ENCODE results near the gene ANKRD18B.
"Not testable (repeated sequence)": the region's sequence is repeated elsewhere in the genome, so short reads cannot be mapped to it uniquely, and the experiment has no call there.

Gene ANKRD18B

DNA sequence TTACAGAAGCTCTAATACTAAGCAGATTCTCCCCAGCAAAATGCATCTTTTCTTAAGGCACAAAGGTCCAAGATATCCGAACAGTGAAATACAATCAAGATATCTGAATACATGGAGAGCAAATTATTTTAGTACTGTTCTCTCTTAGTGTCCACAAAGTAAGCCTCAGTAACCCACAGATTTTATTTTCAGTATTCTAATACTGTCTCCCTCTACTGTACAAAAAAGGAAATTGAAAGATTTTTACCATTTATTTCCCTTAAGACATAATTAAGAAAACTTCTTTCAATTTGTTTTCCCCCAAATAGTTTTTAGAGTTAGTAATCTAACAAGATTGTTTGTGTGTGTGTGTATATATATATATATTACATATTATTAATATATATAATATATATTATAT is 25.7 kb upstream of the ANKRD18B start:
- TF ChIP-seq, protein P1, sequence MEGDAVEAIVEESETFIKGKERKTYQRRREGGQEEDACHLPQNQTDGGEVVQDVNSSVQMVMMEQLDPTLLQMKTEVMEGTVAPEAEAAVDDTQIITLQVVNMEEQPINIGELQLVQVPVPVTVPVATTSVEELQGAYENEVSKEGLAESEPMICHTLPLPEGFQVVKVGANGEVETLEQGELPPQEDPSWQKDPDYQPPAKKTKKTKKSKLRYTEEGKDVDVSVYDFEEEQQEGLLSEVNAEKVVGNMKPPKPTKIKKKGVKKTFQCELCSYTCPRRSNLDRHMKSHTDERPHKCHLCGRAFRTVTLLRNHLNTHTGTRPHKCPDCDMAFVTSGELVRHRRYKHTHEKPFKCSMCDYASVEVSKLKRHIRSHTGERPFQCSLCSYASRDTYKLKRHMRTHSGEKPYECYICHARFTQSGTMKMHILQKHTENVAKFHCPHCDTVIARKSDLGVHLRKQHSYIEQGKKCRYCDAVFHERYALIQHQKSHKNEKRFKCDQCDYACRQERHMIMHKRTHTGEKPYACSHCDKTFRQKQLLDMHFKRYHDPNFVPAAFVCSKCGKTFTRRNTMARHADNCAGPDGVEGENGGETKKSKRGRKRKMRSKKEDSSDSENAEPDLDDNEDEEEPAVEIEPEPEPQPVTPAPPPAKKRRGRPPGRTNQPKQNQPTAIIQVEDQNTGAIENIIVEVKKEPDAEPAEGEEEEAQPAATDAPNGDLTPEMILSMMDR (conservative IDR thresholded peaks at IDR 0.05), result peak; percentile 43
- H3K27ac ChIP-seq, result no peak overlapping the region

DNA sequence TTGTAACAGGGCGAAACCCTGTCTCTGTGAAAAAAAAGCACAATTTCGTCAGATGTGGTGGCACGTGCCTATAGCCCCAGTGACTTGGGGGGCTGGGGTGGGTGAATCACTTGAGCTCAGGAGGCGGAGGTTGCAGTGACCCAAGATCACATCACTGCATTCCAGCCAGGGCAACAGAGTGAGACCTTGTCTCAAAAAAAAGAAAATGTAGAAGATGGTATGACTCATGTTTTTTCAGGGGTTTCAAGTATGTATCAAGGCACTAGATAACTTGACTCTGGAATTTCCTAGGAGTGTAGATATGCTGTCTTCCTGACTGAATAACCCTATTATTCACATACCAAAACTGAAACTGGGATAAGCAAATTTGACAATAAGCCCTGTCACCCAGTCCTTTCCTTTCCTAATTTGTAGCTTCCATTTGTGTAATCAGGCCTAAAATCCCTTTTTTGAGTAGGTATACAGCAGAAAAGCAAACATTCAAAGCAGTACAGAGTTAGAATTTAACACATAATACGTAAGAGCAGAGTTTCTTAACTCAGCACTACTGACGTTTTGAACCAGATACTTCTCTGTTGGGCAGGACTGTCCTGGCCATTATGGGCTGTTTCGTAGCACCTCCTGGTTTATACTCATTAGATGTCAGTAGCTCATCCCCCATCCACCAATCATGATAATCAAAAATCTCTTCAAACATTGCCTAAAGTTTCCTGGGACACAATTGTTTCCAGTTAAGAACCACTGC is 17.3 kb upstream of the ANKRD18B start:
- H3K27ac ChIP-seq, result no peak overlapping the region
- TF ChIP-seq, protein P1 (conservative IDR thresholded peaks at IDR 0.05), result no peak

DNA sequence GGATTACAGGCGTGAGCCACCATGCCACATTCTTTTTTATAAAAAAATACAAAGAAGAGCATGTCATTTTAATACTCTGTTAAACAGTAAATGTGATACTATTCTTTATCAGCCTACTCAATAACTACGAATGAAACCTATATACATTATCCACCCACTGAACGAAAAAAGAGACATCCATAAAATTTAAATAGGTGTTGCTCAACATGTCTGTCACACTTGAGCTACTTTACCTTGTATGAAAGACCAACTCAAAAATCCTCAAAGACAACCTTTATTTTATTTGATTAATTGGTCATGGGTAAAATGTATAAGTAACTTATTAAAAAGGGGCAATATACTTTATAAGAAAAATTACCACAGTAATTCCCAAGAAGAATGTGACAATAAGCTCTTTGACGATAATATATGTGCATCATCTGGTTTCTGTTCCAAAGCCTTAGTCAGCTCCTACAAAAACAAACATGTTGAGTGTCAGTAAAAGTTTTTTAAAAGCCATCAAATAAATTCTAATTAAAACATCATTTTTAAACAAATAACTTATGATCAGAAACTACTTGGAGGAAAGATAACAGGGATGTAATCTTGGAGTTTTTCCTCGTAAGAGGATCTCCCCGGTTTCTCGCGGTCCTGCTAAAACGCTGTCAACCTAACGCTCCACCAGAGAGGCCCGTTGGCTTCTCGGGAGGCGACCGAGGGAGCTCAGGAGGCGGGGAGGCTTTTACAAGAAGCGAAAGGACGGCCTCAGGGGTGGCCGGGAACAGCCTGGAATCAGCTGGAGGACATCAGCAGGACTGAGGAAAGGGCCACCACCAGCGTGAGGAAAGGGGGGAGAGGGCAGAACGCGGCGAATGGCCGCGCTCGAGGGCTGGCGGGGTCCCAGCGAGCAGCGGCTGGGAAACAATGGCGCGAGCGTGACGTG is 13.5 kb upstream of the ANKRD18B start:
- peak overlapping the region; percentile 97 for H3K27ac ChIP-seq
- TF ChIP-seq, protein P1 (conservative IDR thresholded peaks at IDR 0.05), result no peak

DNA sequence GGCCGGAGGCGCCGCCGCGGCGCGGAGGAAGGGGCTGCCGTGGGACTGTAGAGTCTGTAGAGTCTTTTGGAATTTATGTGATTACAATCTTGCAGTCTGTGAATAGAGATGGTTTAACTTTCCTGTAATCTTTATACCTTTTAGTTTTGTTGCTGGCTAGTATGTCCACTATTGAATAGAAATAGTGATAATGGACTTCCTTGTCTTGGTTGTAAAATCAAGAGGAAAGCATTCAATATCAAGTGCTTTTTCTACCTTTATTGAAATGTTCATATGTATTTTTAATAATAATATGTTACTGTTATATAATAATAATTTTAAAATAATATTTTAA is 12.9 kb upstream of the ANKRD18B start:
- peak overlapping the region; percentile 97 for H3K27ac ChIP-seq

DNA sequence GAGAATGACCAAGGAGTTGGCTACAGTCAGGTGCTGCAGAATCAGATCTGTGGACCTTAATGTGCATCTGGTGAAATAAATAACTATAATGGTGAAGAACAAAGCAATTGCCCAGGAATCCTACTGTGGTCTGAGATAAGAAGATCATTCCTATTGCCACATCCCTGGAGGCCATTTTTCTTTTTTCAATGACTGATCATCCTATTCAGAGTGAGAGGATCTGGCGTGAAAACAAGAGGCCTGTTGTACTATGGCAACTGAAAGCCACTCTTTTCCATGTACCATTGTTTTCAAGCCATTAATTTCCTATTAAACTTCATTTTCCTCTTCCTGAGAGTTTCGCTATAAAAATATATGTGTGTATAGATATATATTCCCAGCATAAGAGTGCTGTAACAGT is 11.5 kb upstream of the ANKRD18B start:
- not testable (repeated sequence) for H3K27ac ChIP-seq

DNA sequence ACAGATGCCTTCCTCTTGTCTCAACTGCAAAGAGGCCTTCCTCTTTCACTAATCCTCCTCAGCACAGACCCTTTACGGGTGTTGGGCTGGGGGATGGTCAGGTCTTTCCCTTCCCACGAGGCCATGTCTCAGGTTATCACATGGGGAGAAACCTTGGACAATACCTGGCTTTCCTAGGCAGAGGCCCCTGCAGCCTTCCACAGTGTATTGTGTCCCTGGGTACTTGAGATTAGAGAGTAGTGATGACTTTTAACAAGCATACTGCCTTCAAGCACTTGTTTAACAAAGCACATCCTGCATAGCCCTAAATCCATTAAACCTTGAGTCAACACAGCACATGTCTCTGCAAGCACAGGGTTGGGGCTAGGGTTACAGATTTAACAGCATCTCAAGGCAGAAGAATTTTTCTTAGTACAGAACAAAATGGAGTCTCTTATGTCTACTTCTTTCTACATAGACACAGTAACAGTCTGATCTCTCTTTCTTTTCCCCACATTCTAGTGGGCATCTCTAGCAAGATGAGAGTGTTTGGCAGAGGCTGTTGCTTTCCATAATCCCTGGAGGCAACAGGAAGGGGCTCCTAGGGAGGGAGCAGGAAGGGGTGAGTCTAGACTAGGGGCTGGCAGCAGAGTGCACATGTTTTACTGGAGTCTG is 8.6 kb upstream of the ANKRD18B start:
- peak overlapping the region; percentile 87 for H3K27ac ChIP-seq

DNA sequence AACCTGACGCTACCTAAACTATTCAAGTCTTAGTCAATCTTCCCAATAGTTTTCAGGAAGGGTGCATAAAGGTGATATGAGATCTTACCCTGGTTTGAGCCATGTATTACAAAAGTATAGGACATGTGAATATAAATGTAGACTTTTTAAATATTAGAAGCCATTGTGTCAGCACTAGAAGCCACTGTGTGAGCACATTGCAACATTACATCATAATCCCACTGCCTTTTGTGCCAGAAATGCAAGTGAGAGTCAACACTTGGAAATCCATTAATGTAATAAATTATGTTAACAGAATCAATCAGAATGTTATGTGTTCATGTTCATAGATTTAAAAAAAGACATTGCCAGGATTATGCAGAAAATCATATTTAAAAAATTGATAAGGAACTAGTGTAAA is 7.7 kb upstream of the ANKRD18B start:
- H3K27ac ChIP-seq, result peak overlapping the region; percentile 87

DNA sequence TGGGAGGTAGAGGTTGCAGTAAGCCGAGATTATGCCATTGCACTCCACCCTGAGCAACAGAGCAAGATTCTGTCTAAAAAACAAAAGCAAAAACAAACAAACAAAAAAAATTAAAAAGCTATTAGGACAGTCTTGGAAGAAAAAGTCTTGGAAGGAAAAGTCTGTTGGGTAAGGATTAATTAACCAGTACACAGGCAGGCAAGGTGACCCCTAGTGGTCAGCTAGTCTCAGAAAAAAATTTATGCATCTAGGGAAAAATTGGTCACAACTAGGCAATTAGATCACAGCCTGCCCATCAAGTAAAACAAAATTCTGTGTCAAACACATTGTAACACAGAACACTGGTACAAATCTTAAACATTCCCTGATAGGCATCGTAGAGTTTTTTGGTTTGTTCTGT is 6.7 kb upstream of the ANKRD18B start:
- H3K27ac ChIP-seq, result peak overlapping the region; percentile 87
- TF ChIP-seq, protein P1 (conservative IDR thresholded peaks at IDR 0.05), result peak; percentile 80

DNA sequence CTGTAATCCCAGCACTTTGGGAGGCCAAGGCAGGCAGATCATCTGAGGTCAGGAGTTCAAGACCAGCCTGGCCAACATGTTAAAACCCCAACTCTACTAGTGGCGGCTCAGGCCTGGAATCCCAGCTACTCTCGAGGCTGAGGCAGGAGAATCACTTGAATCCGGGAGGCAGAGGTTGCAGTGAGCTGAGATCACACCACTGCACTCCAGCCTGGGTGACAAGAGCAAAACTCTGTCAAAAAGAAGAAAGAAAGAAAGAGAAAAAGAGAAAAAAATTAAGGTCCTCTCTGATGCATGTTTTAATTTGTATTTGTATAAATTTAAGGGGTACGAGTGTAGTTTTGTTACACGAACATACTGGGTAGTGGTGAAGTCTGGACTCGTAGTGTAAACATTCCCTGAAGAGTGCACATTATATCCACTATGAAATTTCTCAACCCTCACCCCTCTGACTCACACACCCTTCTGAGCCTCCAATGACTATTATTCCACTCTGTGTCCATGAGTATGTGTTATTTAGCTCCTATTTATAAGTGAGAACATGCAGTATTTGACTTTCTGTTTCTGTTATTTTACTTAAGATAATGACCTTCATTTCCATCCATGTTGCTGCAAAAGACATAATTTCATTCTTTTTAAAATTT is 6.0 kb upstream of the ANKRD18B start:
- H3K27ac ChIP-seq, result not testable (repeated sequence)

DNA sequence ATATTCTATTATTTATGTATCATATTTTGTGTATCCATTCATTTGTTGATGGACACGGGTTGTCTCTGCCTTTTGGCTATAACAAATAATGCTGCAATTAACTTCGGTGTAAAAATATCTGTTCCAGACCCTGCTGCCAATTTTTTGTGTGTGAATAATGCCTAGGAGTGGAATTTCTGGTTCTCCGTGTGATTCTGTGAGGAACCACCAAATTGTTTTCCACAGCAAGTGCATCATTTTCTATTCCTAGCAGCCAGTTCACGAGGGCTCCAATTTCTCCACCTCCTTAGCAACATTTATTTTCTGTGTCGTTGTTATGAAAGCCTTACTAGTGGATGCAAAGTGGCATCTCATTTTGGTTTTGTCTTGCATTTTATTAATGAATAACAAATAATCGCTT is 2.2 kb upstream of the ANKRD18B start:
- peak overlapping the region; percentile 95 for H3K27ac ChIP-seq
